GM21526 (cell line): ENCODE results near the gene LY6G6F.
A peak's percentile ranks its signal among the peaks of the same experiment; 100 is the strongest.

Source experiments
- ATAC-seq: cut with Tn5 transposase; IDR thresholded peaks from one replicate; pipeline ENCODE4 v1.9.1; 2021; ENCODE audit warnings: moderate library complexity; ENCODE audit not compliant: unreplicated experiment, low FRiP score

LY6G6F gene

DNA sequence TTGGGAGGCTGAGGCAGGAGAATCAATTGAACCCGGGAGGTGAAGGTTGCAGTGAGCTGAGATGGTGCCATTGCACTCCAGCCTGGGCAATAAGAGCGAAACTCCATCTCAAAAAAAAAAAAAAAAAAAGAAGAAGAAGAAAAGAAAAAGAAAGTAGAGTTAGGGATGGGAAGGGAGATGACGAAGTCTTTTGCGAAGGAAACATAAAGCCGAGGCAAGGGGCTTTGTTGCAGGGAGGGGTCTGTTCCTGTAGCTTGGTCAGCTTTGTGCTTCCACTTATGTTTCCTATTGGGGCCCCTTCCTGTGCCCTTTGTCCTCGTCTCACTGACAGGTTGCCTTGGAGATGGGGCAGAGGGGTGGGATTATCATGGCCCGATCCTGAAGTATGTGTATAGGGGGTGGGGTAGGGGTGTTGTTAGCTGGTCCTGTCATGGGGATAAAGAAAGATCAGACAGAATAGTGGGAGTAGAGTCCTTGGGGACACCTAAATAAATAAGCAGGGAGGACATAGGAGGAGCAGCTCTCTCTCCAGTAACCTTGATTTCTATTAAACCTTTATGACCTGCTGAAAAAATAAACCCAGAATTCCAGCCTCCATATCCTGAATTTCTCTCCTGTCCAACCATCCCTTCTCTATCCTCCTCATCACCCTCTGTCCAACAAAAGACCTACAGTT is 30.8 kb downstream of the LY6G6F start:
- no peak for ATAC-seq

DNA sequence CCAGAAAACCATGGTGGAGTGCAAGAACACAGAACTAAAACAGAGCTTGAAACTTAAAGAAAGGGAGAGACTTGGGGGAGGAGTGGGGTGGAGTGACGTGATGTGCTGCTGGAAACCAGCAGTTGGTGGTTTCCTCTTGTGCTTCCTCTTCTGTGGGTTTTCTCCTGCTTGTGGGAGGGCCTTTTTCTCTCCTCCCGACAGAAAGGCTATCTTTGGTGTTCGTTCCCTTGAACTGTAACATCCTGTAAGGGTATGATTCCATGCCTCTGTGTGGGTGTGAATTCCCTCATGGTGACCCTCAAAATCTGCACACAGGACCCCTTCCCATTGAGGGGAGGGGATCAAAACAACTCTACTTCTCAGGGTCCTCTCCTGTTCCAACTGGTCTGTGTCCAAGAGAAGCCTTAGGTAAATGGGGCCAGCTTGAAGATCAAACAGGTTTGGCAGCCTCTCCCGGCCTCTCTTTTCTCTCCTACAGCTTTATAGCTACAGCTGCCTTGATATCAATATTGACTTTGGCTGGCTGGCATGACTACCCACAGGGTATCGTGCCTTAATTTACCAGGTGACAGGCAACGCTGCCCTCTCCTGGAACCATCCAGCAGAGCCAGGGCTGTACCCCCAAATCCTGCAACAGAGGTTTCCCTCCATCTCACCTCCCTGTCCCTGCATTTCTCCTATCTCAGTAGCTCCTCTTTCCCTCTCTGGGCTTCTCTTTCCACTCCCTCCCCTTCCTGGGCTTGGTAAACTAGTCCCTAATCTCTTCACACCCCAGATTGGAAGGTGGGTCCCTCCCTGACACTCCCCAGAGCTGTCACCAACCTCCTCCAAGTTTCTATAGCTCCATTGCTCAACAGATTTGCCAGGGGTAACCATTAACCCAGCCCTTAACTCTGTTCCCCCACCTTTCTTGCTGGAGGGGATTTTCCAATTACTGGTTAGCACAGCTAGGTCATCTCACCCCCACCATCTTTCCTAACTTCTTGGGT is 31.6 kb downstream of the LY6G6F start:
- ATAC-seq: no peak

DNA sequence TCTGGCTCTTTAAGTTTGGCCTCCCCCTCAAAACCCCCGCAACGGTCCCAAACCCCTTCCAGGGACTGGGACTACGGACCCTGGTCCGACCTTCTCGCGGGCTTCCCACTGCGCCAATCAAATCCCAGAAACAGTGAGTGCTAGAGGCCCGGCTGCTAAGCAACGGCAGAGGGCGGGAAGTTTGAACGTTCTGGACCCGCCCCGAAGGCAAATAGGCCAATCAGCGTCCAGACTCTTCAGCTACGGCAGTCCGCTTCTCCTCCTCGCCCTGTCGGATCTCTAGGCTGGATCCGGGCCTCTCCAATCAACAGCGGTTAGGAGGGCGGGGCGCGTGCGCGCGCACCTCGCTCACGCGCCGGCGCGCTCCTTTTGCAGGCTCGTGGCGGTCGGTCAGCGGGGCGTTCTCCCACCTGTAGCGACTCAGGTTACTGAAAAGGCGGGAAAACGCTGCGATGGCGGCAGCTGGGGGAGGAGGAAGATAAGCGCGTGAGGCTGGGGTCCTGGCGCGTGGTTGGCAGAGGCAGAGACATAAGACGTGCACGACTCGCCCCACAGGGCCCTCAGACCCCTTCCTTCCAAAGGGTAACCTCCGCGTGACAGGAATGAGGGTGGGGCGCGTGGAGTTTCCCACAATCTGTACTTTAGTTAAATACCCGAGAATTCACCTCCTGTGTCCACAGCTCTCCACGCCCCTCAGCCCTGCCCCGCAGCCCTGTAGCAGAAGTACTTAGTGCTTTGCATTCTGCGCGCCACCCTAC is 33.2 kb downstream of the LY6G6F start, which contains the start of gene MSH5:
Gene MSH5 (plus strand): TSS at position 367 of the 758 bp plus-strand sequence. CDS start 462 bp downstream, outside the sequence.
- peak; percentile 70 for ATAC-seq

DNA sequence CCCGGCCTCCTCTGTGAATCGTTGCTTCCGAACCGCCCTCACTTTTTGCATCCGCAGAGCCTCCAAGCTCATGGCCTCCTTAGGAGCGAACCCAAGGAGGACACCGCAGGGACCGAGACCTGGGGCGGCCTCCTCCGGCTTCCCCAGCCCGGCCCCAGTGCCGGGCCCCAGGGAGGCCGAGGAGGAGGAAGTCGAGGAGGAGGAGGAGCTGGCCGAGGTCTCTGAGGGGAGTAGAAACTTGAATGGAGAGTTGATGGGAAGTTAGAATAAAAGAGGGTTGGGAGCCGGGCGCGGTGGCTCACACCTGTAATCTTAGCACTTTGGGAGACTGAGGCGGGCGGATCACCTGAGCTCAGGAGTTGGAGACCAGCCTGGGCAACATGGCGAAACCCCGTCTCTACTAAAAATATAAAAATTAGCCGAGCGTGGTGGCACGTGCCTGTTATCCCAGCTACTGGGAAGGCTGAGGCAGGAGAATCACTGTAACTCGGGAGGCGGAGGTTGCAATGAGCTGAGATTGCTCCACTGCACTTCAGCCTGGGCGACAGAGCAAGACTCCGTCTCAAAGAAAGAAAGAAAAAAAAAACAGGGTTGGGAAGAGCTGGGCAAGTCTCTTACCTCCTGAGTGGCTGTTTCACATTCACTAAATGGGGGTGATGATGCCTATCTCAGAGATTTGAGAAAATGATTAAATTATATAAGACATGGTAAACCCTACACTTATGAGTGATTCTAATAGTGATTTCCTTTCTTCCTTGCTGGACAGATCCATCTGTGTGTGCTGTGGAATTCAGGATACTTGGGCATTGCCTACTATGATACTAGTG is 33.9 kb downstream of the LY6G6F start:
- ATAC-seq: no peak

DNA sequence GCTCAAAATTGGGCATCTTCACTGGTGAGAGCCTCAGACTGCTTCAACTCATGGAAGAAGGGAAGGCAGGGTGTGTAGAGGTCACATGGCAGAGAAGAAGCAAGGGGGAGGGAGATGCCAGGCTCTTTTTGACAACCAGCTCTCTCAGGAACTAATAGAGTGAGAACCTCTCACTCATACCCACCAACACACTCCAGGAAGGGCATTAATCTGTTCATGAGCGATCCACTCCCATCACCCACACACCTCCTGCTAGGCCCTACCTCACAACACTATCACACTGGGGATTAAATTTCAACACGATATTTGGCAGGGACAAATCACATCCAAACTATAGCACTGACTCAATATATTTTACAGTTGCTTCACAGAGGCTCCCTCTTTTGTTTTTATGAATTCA is 35.1 kb downstream of the LY6G6F start:
- ATAC-seq: no peak

DNA sequence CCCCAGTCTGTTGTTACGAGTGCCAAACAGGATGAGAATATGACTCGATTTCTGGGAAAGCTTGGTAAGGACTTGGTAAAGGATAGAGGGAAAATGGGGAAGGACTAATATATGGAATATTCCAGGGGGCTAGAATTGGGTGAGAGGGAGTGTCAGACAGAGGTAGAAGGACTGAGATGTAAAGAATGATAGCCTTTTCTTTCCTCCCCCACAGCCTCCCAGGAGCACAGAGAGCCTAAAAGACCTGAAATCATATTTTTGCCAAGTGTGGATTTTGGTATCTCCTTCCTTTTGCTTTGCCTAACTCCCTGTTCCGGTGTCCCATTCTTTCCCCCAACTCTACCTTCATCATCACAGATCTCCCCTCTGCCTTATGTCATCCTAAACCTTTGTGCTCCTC is 36.2 kb downstream of the LY6G6F start:
- no peak for ATAC-seq

DNA sequence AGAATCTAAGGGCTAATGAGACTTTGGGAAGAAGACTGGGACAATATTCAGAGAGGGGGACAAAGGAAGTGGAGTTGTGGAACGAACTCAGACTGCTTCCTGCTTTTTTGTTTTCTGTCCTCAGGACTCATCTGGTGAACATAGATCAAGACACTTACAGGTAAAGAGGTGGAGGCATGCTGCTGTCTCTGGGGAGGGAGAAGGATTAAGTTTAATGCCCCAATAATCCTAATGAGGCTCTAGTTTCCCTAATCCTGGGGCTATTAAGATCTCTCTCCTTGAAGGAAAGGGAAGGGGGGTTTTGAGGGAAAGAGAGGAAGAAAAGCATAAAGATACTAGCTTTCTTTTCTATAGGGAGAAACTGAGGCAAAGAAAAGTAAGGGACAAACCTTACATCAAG is 37.8 kb downstream of the LY6G6F start:
- no peak for ATAC-seq

DNA sequence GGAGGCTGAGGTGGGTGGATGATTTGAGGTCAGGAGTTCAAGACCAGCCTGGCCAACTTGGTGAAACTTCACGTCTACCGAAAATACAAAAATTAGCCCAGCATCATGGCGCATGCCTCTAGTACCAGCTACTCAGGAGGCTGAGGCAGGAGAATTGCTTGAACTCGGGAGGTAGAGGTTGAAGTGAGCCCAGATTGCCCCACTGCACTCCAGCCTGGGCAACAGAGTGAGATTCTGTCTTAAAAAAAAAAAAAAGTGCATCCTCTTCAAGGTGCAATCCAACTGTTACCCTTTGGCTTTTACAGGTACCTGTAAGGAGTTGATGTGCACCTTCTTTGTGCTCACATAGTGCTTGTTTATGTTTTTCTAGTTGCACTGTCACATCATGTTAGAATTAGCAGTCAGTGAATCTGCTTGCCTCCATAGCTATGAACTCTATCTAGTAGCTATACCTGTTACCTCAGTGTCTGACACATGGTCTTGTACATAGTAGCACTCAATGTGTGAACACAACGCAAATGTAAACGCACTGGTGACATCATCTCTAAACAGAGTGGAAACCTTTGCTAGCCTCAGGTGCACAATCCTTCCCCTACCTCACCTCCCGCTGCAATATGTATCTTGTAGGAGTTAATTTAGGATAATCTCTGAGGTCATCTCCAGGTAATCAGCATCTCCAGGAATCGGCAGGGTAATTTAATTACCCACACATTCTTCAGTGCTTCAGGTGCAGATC is 42.8 kb downstream of the LY6G6F start:
- no peak for ATAC-seq

DNA sequence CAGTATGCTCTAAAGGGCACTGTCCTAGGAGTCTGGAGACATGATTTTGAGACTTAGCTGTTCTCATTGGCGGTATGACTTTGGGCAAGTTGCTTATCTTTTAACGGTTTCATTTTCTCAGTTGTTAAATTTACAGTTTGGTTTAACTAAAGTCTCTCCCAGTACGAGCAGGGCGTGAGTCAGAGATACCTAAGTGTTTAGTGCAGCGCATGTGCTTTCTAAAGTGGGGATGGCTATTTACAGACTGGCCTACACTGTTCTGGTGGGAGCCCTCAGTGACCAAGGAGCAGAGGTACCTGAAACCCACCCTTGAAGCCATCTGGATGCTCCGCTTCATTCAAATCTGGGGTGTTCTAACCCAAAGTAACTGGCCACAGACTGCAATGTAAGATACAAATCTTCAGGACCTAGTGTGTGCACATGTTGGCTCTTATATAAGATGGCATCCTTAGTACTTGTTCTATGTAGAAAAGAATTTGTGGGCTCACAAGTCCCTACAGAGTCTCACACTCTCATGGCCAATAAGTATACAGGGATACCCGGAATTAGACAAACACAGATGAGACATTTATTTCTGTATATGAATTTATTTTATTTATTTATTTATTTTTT is 43.9 kb downstream of the LY6G6F start:
- no peak for ATAC-seq

DNA sequence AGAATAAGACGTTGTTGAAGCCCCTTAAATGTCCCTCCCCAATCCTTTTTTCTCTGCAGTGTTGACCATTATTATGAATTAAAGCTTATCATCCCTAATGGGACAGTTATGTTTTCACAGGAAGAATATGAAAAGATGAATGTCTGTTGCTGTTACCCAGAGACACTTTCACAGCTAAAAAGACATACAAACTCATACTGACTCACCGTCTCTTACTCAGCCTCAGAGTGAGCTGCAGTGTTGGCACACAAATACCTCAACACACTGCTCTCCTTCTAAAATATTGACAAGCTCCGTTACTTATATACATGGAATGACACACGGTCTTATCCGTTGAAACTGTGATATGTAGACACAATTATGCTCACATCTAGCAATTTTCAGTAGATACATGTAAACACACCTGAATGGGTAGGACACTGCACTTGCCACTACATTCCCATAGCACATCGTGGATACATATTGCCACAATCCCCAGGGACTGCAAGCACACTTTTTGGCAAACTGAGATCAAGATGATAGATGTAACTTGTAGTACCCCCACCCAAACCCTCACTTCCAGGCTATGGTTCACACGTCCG is 46.2 kb downstream of the LY6G6F start:
- no peak for ATAC-seq

DNA sequence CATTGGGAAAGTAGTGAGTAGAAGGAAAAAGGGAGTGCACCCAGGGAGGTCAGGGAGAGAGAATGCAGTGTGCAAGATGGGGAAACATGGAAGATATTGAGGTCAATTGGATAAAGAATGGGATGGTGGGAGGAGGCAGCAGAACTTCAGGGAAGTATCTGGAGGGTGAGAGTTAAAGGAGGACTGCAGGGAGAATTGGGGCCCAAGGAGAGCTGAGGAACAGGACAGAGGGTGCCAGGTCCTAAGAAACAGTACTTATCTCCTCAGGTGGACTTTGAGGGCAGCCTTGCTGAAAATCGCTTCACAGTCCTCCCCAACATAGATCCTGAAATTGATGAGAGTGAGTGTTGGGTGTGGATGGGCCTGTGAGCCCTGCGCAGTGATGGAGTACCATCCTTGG is 51.6 kb downstream of the LY6G6F start:
- ATAC-seq: no peak
